HG02870 (cell line): Measurements from ENCODE around the gene MAMDC2.
"Not testable (repeated sequence)": the region's sequence is repeated elsewhere in the genome, so short reads cannot be mapped to it uniquely, and the experiment has no call there.

ENCODE experiments used
- ATAC-seq: cut with Tn5 transposase; IDR thresholded peaks from one replicate; pipeline ENCODE4 v1.9.1; 2021; ENCODE audit warnings: mild to moderate bottlenecking, moderate library complexity; ENCODE audit not compliant: unreplicated experiment

The MAMDC2 gene

DNA sequence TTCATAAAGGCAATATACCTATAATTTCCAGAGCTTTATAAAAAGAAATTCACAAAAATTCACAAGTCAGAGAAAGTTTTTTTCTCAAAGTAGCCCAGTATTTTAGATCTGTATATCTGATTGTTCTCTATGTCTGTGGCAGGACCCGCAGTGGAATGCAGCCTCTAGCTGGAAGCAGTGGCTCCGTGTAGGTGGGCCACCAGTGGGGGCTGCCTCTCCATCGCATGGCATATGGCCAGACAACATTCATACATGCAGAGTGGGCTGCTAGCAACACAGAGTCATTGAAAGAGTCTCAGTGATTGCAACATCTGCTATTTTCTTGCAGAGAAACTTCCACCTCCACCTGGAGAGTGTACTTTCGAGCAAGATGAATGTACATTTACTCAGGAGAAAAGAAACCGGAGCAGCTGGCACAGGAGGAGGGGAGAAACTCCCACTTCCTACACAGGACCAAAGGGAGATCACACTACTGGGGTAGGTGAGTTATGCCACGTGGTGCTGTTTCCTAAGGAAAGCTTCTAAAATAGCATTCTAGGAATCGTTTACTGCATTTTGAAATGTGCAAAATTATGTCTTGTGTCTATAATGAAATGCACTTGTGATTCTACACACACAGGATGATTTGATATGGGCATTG is 126.6 kb downstream of the MAMDC2 start:
- no peak for ATAC-seq

GRCh38 chr9:70172532-70172931 is 128.9 kb downstream of the MAMDC2 start:
- ATAC-seq = no peak

- ATAC-seq = no peak
Observed at GRCh38 chr9:70177121-70177520, 133.5 kb downstream of the MAMDC2 start.

DNA sequence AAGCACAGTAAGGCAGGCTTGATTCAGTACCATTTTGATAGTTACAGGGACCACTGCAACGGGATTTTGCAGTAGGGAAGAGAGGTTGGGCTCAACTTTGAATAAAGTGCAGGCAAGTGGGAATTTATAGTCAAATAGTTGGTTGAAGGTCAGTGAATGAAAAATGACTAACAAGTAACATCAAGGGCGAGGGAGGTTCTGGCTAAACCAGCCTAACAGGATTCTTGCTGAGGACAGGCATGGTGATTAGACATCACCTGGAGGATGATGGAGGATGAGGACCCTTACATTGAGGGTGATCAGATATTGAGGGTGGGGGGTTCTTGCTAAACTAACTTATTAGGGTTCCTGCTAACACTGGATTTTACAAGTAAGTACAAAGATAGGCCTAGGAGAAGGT is 149.1 kb downstream of the MAMDC2 start:
- ATAC-seq = no peak

- no peak for ATAC-seq
Observed at GRCh38 chr9:70195456-70195855, 151.8 kb downstream of the MAMDC2 start.

DNA sequence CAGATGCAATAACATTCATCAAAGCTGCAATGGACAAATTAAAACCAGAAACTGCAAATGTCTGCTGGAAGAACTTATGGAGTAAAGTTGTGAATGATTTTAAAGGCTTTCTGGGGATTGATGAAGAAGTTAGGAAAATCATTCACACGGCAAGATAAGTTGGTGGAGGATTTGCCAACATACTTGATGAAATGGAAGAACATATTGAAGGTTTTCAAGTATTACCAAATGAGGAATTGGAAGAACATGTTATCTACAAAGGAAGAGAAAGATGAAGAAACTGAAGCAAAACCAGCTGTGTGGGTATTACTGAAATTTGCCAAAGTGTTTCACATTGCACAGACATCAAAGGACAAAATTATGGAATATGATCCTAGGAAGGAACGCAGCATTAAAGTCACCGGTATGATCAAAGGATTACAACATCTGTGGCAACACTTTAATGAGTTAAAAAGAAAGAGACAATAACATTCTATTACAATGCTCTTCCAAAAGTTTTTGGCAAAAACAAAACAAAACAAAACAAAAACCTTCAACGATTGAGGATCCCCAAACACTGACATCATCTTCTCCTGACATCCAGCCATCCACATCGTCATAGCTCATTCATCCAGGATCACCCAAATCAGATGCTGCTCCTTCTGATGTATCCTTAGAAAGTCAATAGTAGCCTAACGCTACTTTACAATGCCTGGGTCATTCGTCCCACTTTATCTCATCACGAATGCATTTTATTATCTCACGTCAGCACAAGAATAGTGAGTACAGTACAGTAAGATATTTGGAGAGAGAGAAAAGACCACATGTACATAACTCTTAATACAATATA is 153.8 kb downstream of the MAMDC2 start:
- no peak for ATAC-seq

DNA sequence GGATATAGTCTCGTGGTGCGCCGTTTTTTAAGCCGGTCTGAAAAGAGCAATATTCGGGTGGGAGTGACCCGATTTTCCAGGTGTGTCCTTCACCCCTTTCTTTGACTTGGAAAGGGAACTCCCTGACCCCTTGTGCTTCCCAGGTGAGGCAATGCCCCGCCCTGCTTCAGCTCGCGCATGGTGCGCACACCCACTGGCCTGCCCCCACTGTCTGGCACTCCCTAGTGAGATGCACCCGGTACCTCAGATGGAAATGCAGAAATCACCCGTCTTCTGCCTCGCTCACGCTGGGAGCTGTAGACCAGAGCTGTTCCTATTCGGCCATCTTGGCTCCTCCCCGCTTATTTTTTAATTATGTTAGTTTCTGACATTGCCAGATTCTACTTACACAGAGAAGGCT is 161.1 kb downstream of the MAMDC2 start:
- ATAC-seq = not testable (repeated sequence)

DNA sequence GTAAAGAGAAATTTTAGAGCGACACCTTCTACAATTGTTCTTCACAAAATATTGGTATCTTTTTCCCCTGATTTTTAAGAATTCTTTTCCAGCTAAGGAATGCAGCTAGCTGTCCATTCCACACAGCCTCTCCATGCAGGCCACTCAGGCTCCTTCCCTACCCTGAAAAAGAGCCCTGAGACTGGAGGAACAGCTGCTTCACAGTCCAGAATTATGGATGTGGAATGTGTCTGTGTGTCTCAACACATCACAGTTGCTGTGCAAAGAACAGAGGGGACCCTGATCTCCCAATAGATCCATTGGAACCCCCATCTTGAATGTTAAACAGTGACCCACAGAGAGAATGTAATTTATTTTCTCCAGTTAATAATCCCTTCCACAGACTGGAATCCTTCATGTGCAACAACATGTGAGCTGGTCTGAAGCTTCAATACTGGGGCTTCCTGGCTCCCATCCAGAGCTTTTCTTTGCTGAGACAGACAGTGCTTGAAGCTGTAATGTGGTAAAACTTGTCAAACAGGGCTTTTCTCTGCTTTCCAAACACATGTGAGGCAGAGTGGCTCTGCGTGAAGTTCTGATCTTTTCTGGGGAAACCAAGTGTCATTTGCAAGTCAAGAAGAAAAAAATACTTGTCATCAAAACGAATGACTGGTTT is 161.8 kb downstream of the MAMDC2 start:
- no peak for ATAC-seq

- ATAC-seq = no peak
Observed at GRCh38 chr9:70217029-70217428, 173.4 kb downstream of the MAMDC2 start.

DNA sequence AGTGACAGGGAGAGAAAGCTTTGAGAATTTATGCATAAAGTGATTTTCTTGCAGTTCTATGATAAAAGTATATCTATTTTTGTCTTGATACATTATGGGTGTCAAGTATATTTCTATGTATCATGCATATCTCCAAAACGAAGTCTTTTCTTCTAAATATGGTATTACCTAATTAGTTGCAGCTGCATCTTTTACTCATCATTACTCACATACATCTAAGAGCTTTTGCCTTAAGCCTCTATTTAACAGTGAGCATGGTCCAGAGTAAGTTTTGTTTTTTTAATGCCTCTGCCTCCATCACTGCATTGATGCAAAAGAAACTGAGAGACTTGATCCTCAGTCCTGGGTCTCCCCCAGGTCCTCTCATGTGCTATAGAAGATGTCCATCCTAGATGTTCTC is 175.1 kb downstream of the MAMDC2 start:
- no peak for ATAC-seq

GRCh38 chr9:70220216-70220615 is 176.6 kb downstream of the MAMDC2 start:
- ATAC-seq = no peak

DNA sequence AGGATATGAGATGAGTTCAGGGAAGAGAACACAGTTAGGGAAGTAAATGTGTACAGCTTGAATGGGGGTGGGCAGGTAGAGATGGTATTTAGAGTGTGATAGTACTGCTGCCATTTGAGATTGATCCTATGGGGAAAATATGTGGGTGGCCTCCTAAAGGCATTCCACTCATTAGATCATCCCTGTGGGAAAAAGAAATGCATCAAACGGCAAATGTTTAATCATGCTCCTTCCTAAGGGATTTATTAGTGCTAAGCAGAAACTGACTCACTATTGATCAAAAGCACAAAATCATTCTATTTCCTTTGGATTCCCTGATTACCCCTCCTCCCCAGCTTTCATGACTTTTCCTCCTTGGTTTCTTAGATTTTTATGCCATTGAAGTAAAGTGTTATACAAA is 178.7 kb downstream of the MAMDC2 start:
- ATAC-seq = no peak

DNA sequence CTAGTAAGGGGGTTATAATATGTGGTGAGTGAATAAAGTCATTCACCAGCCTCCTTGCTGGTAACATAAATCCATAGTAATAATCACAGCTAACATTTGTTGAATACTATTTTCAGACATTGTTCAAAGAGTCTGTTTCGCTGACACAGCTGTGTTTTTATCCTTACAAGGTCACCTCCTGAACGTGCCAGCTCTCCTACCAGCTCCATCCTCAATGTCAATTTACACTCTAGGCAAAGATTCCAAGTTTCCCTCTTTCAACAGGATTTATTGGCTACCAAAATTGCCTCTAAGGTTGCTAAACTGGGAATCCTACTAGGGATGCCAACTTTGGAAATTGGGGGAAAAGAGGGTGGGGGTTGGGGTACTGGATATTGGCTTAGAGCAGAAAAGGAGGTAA is 184.5 kb downstream of the MAMDC2 start:
- no peak for ATAC-seq

DNA sequence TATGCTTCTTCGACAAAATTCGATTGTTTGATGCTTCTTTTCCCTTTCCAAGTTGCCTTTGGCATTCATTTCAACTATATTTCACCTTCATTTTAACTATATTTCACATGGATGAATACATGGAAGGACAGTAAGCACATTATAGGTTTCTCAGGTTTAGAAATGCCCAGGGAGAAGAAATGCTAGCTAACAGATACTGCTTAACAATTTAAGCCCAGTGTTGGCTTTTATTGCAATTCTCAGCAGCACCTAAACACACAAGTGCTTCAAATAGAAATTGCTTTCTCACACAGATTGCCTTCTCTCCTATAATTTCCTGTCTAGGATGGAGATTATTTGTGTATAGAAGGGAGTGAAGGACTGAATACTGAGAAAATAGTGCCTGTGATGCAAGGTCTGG is 185.0 kb downstream of the MAMDC2 start:
- ATAC-seq = no peak

- no peak for ATAC-seq
Observed at GRCh38 chr9:70229026-70229425, 185.4 kb downstream of the MAMDC2 start.

GRCh38 chr9:70229579-70229978 is 185.9 kb downstream of the MAMDC2 start:
- ATAC-seq = no peak

DNA sequence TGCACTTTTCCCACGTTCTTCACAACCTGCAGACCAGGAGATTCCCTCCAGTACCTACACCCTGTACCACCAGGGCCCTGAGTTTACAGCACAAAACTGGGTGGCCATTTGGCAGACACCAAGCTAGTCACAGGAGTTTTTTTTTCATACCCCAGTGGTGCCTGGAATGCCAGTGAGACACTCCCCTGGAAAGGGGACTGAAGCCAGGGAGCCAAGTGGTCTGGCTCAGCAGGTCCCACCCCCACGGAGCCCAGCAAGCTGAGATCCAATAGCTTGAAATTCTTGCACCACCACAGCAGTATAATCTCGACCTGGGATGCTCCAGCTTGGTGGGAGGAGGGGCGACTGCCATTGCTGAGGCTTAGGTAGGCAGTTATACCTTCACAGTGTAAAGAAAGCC is 188.8 kb downstream of the MAMDC2 start:
- no peak for ATAC-seq

DNA sequence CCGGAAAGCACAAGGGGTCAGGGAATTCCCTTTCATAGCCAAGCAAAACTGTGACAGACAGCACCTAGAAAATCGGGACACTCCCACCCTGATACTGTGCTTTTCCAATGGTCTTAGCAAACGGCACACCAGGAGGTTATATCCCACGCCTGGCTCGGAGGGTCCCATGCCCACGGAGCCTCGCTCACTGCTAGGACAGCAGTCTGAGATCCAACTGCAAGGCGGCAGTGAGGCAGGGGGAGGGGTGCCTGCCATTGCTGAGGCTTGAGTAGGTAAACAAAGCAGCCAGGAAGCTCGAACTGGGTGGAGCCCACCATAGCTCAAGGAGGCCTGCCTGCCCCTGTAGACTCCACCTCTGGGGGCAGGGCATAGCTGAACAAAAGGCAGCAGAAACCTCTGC is 190.6 kb downstream of the MAMDC2 start:
- not testable (repeated sequence) for ATAC-seq

- not testable (repeated sequence) for ATAC-seq
Observed at GRCh38 chr9:70245952-70246351, 202.3 kb downstream of the MAMDC2 start.

- ATAC-seq = no peak
Observed at GRCh38 chr9:70250221-70250620, 206.6 kb downstream of the MAMDC2 start.

DNA sequence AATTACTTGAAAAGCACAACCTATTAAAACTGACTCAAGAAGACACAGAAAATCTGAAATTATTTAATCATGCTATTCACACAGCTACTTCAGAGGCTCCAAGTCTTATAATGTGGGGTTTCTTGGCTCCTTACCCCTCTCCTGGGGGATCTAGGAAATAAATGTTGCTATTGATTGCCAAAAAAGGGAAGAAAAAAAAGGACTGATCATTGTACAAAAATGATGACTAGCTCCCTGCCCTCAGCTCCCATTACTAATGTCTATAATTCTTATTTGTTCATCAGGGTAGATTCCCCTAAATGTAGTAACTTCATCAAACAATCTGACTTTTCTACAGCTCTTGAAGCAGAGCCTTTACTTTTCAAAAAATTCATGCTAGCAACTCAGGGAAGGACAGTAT is 211.8 kb downstream of the MAMDC2 start:
- no peak for ATAC-seq

DNA sequence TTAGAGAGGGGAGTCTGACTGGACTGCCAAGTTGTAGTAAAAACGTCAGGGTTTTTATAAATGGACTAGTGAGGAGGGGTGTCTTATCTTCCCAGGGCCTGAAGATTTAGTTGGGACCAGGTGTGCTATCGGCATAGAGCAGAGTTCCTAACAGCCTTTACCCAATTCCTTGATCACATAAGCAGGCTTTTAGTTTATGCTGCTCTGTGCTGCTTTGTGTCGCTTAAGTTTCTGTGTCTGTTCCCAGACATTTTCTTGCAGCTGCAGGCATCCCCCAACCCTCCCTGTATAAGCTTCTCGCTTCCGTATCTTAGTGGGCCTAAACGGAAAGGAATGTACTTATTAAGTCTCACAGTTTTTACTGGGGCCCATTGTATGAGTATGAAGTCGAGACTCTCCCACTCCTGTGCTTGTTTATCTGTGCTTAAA is 212.5 kb downstream of the MAMDC2 start:
- ATAC-seq = no peak
